ENCODE results near the gene TLCD1. TPM values are rescaled to one million over a fixed set of nuclear protein-coding genes. Genes with fewer than 3 reads are reported as not detected.
A peak's percentile ranks its signal among the peaks of the same experiment; 100 is the strongest.

The TLCD1 gene, protein sequence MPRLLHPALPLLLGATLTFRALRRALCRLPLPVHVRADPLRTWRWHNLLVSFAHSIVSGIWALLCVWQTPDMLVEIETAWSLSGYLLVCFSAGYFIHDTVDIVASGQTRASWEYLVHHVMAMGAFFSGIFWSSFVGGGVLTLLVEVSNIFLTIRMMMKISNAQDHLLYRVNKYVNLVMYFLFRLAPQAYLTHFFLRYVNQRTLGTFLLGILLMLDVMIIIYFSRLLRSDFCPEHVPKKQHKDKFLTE
- total RNA-seq: 1 to 10 TPM; 2.8 to 3.0 TPM

DNA sequence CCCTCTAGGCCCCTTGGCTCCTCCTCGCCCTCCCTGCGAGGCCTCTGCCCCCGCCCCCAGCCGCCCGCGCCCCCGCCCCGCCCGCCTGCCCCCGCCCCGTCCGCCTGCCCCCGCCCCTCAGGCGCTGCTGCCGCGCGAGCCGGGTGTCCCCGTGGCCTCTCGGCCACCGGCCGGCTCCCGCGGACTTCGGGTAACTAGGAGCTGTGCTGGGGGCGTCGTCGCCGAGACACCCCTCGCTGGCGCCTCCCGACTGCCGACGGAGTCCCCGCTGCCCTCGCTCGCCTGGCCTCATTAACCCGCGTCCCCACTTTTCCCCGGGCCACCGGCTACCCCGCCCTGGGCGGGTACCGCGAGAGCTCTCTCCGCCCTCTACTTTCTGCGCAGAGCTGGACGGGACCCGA is at the start of gene TLCD1:
TLCD1 (minus strand) TSS at position 8 of the 401 bp plus-strand sequence. CDS start 136 bp downstream, outside the sequence.
- Mint-ChIP-seq H3K36me3 (ENCODE audit: low read depth) (peaks cover 45% of the 10 kb centered on the region), H3K27ac (peak within 1 kb of the TSS; percentile 99), H3K9me3 (ENCODE audit: insufficient read depth) (no peaks in the 10 kb centered on the region), H3K4me3 (peak within 1 kb of the TSS; percentile 94), H3K4me1 (ENCODE audit: low read depth) (peaks cover 67% of the 10 kb centered on the region), H3K27me3 (ENCODE audit: low read depth) (no peaks in the 10 kb centered on the region)
- POLR2A ChIA-PET: interaction anchor here (0.6 to 7.3 kb wide), 14 partner anchors 11 to 226 kb away, joined by 3 to 212 read pairs (median 8); partner anchors contain the start of genes DHRS13, FAM222B, FLOT2 and PHF12
- peak; percentile 64 for ATAC-seq
- DNase-seq: peak; percentile 86
- CTCF ChIA-PET: interaction anchor here (0.6 to 8.3 kb wide), 56 partner anchors 9 to 414 kb away, joined by 3 to 736 read pairs (median 8); partner anchors contain the start of genes BLTP2, DHRS13, FAM222B and FLOT2

DNA sequence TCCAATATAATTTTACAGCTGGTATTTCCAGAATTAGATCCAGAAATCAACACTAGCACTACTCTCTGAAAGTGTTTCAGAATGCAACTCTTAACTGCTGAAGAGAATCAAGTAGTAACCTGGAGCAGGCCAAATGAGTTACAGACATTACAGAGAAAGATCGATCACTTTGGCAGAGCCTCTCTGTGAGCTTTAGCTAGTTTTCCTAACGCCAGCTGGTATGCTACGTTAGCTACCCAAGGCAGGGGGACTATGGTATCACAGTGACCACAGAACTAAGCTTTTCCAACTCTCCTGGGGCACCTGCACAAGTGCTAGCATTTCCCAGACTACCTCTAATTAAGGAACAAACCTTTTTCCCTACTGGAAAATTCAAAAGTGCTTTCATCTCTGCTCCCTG is 48.2 kb upstream of the TLCD1 start:
- CTCF ChIA-PET: interaction anchor here (0.7 to 5.9 kb wide), 7 partner anchors 8 to 343 kb away, joined by 3 to 83 read pairs (median 3); partner anchors contain the start of gene TLCD1
- POLR2A ChIA-PET: no interaction called here
- peaks cover 28% of the 10 kb centered on the region for H3K4me1 Mint-ChIP-seq (ENCODE audit: low read depth)
- ATAC-seq (no peak), DNase-seq (no peak)
- no peaks in the 10 kb centered on the region for H3K27me3 Mint-ChIP-seq (ENCODE audit: low read depth)
- H3K9me3 Mint-ChIP-seq (ENCODE audit: insufficient read depth): no peaks in the 10 kb centered on the region
- no peak overlapping the region for H3K4me3 Mint-ChIP-seq
- H3K36me3 Mint-ChIP-seq (ENCODE audit: low read depth): peaks cover 11% of the 10 kb centered on the region
- no peak overlapping the region for H3K27ac Mint-ChIP-seq

- Mint-ChIP-seq H3K9me3 (ENCODE audit: insufficient read depth) (no peaks in the 10 kb centered on the region), H3K4me3 (no peak overlapping the region), H3K4me1 (ENCODE audit: low read depth) (peaks cover 23% of the 10 kb centered on the region), H3K27me3 (ENCODE audit: low read depth) (no peaks in the 10 kb centered on the region), H3K36me3 (ENCODE audit: low read depth) (peaks cover 7% of the 10 kb centered on the region), H3K27ac (no peak overlapping the region)
- ChIA-PET CTCF (interaction anchor here (0.7 to 5.9 kb wide), 7 partner anchors 8 to 144 kb away, joined by 3 to 83 read pairs (median 3); partner anchors contain the start of genes RPL23A and TLCD1), POLR2A (no interaction called here)
- no peak for DNase-seq
- no peak for ATAC-seq
Observed at GRCh38 chr17:28773736-28774135, 47.7 kb upstream of the TLCD1 start.

DNA sequence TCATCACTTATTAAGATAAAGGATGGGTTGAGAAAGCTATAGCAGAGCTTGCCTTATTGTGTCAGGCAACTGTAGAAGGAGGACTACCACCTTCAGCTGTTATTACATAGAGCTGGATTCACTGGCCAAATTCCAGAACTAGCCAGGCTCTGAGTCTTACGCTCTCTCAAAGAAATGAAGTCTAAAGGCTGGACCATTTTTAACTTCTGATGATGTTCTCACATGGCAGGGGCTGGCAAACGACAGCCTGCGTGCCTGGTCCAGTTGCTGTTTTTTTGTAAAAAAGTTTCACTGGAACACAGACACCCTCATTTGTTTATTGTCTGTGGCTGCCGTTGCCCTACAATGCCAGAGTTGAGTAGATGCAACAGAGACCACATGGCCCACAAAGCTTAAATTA is 39.0 kb upstream of the TLCD1 start:
- H3K36me3 Mint-ChIP-seq (ENCODE audit: low read depth): peaks cover 19% of the 10 kb centered on the region
- CTCF ChIA-PET: interaction anchor here (0.6 to 7.6 kb wide), 24 partner anchors 9 to 347 kb away, joined by 3 to 133 read pairs (median 14); partner anchors contain the start of genes DHRS13, FAM222B, FLOT2 and PHF12
- ATAC-seq: no peak
- no peak overlapping the region for H3K27ac Mint-ChIP-seq
- no peaks in the 10 kb centered on the region for H3K27me3 Mint-ChIP-seq (ENCODE audit: low read depth)
- peaks cover 16% of the 10 kb centered on the region for H3K4me1 Mint-ChIP-seq (ENCODE audit: low read depth)
- H3K4me3 Mint-ChIP-seq: no peak overlapping the region
- DNase-seq: no peak
- no peaks in the 10 kb centered on the region for H3K9me3 Mint-ChIP-seq (ENCODE audit: insufficient read depth)
- POLR2A ChIA-PET: interaction anchor here (1.4 kb wide), 1 partner anchor 129 kb away, joined by 4 read pairs; no protein-coding TSS in a partner anchor

DNA sequence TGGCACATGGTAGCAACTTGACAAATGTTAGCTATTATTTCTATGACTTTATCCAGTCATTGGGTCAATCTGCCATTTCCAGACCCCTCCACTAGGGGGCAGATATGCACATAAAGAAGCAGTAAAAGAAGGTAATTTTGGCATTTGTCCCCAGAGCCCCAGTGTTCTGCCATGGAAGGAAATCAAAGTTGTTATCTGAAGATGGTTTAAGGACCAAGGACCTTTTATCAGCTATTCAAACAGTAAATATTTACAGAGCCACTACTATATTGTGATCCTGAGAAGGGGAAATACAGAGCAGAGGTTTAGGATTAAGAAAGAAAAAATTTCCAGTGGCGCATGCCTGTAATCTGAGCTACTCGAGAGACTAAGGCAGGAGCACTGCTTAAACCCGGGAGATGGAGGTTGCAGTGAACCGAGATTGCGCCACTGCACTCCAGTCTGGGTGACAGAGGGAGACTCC is 37.8 kb upstream of the TLCD1 start:
- ATAC-seq (peak; percentile 78), DNase-seq (peak; percentile 87)
- CTCF ChIA-PET: interaction anchor here (0.6 to 7.6 kb wide), 74 partner anchors 10 to 368 kb away, joined by 3 to 133 read pairs (median 6); partner anchors contain the start of genes DHRS13, FAM222B, FLOT2 and NEK8
- no peak overlapping the region for H3K27ac Mint-ChIP-seq
- H3K4me1 Mint-ChIP-seq (ENCODE audit: low read depth): peaks cover 16% of the 10 kb centered on the region
- peaks cover 28% of the 10 kb centered on the region for H3K36me3 Mint-ChIP-seq (ENCODE audit: low read depth)
- no peaks in the 10 kb centered on the region for H3K9me3 Mint-ChIP-seq (ENCODE audit: insufficient read depth)
- no peak overlapping the region for H3K4me3 Mint-ChIP-seq
- H3K27me3 Mint-ChIP-seq (ENCODE audit: low read depth): no peaks in the 10 kb centered on the region
- POLR2A ChIA-PET: interaction anchor here (0.6 to 1.7 kb wide), 5 partner anchors 35 to 134 kb away, joined by 3 to 6 read pairs (median 4); partner anchors contain the start of genes FLOT2, NEK8 and TLCD1

DNA sequence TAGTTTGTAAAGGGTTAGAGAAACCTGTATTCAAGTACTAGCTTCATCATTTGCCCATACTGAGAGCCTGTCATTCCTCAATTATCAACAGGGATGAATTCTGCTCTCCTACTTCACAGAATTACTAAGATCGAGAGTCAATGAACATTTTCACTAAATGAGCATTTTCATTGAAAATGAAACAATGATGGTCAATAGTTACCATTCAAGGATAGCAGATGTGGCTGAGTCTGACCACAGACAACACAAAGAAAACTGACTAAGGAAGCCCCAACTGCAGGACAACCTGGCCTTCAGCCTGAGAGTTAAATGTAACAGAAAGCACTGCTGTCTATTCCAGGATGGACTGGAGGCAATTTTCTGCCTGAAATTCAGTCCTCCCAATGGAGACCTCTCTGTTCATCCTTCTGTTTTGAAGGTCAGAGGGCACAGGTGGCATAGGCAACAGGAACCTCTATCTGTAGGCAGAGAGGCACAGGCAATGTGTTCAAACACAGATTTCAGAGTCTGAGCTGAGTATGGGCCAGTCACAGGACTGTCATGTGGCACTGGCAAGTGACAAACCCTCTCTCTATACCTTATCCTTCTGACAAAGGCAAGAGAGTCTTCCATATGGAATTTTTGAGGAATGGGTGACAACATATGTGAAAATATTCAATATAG is 37.2 kb upstream of the TLCD1 start:
- H3K27me3 Mint-ChIP-seq (ENCODE audit: low read depth): no peaks in the 10 kb centered on the region
- H3K4me3 Mint-ChIP-seq: no peak overlapping the region
- no peak for DNase-seq
- peaks cover 16% of the 10 kb centered on the region for H3K4me1 Mint-ChIP-seq (ENCODE audit: low read depth)
- peak; percentile 51 for ATAC-seq
- H3K36me3 Mint-ChIP-seq (ENCODE audit: low read depth): peaks cover 33% of the 10 kb centered on the region
- H3K9me3 Mint-ChIP-seq (ENCODE audit: insufficient read depth): no peaks in the 10 kb centered on the region
- ChIA-PET CTCF (interaction anchor here (0.6 to 7.6 kb wide), 75 partner anchors 11 to 368 kb away, joined by 3 to 133 read pairs (median 6); partner anchors contain the start of genes DHRS13, FAM222B, FLOT2 and NEK8), POLR2A (interaction anchor here (0.6 to 1.7 kb wide), 5 partner anchors 35 to 134 kb away, joined by 3 to 6 read pairs (median 4); partner anchors contain the start of genes FLOT2, NEK8 and TLCD1)
- no peak overlapping the region for H3K27ac Mint-ChIP-seq

DNA sequence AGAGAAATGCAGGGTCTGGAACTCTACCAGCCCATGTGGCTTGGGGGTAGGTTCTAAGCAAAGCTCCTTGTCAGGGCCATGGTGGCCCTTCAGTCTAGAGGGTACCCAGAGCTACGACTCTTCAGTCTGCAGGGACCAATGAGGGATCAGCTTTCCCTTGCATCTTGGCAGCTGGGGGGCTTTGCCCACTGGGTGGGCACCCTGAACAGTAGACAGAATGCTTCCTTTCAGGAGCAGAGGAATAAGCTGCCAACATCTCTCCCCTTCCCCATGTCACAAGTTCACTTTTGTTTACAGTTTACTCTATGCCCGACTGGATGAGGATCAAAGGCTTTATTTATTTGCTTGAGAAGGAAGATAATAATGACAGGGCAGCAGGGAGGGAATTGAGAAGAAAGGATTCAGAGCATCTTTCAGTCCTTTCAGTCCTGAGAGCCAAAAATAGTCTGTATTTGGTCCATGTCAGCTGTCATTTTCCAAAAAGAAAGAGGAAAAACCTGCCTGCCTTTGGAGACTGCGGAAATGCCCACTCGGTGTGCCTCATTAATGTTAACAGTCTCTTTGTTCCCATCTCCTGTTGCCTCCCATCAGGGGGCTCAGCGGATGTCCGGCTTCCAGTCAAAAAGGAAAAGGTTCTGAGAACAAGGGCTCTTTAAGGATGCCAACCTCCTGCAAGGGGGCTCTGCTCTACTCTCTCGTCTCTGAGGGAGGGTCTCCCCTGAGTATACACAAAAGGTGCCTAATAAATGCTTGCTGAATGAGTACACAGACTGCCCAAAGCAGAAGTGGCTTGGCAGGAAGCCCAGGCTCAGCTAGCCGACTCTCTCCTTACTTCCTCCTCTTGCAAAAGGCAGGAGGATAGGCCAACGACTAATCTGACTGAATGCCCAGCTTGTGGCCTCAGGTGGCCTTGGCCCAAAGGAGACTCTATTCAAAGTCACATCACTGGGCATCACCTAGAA is 34.8 kb upstream of the TLCD1 start:
- H3K9me3 Mint-ChIP-seq (ENCODE audit: insufficient read depth): no peaks in the 10 kb centered on the region
- POLR2A ChIA-PET: interaction anchor here (2.2 kb wide), 1 partner anchor 34 kb away, joined by 7 read pairs; no protein-coding TSS in a partner anchor
- H3K27ac Mint-ChIP-seq: no peak overlapping the region
- peaks cover 23% of the 10 kb centered on the region for H3K4me1 Mint-ChIP-seq (ENCODE audit: low read depth)
- no peaks in the 10 kb centered on the region for H3K27me3 Mint-ChIP-seq (ENCODE audit: low read depth)
- ATAC-seq: no peak
- H3K36me3 Mint-ChIP-seq (ENCODE audit: low read depth): peaks cover 37% of the 10 kb centered on the region
- H3K4me3 Mint-ChIP-seq: no peak overlapping the region
- DNase-seq: no peak
- CTCF ChIA-PET: interaction anchor here (0.7 to 7.6 kb wide), 5 partner anchors 11 to 192 kb away, joined by 5 to 133 read pairs (median 54); partner anchors contain the start of genes PHF12 and TLCD1

GRCh38 chr17:28759256-28759865 is 33.3 kb upstream of the TLCD1 start:
- Mint-ChIP-seq H3K27me3 (ENCODE audit: low read depth) (no peaks in the 10 kb centered on the region), H3K36me3 (ENCODE audit: low read depth) (peaks cover 37% of the 10 kb centered on the region), H3K9me3 (ENCODE audit: insufficient read depth) (no peaks in the 10 kb centered on the region), H3K4me3 (no peak overlapping the region), H3K27ac (no peak overlapping the region), H3K4me1 (ENCODE audit: low read depth) (peaks cover 23% of the 10 kb centered on the region)
- no peak for DNase-seq
- ChIA-PET CTCF (interaction anchor here (6.2 to 7.6 kb wide), 2 partner anchors 10 to 32 kb away, joined by 132 to 133 read pairs; partner anchors contain the start of gene TLCD1), POLR2A (no interaction called here)
- ATAC-seq: no peak

GRCh38 chr17:28758411-28759121 is 32.5 kb upstream of the TLCD1 start:
- DNase-seq (no peak), ATAC-seq (no peak)
- H3K27ac Mint-ChIP-seq: no peak overlapping the region
- H3K27me3 Mint-ChIP-seq (ENCODE audit: low read depth): no peaks in the 10 kb centered on the region
- ChIA-PET POLR2A (no interaction called here), CTCF (interaction anchor here (0.6 to 2.6 kb wide), 2 partner anchors 32 to 1493 kb away, joined by 3 to 17 read pairs; partner anchors contain the start of gene TLCD1)
- H3K4me1 Mint-ChIP-seq (ENCODE audit: low read depth): peaks cover 19% of the 10 kb centered on the region
- no peak overlapping the region for H3K4me3 Mint-ChIP-seq
- no peaks in the 10 kb centered on the region for H3K9me3 Mint-ChIP-seq (ENCODE audit: insufficient read depth)
- H3K36me3 Mint-ChIP-seq (ENCODE audit: low read depth): peaks cover 36% of the 10 kb centered on the region
